ENCODE data around the gene SPACDR.
A peak's percentile ranks its signal among the peaks of the same experiment; 100 is the strongest.

The SPACDR gene

DNA sequence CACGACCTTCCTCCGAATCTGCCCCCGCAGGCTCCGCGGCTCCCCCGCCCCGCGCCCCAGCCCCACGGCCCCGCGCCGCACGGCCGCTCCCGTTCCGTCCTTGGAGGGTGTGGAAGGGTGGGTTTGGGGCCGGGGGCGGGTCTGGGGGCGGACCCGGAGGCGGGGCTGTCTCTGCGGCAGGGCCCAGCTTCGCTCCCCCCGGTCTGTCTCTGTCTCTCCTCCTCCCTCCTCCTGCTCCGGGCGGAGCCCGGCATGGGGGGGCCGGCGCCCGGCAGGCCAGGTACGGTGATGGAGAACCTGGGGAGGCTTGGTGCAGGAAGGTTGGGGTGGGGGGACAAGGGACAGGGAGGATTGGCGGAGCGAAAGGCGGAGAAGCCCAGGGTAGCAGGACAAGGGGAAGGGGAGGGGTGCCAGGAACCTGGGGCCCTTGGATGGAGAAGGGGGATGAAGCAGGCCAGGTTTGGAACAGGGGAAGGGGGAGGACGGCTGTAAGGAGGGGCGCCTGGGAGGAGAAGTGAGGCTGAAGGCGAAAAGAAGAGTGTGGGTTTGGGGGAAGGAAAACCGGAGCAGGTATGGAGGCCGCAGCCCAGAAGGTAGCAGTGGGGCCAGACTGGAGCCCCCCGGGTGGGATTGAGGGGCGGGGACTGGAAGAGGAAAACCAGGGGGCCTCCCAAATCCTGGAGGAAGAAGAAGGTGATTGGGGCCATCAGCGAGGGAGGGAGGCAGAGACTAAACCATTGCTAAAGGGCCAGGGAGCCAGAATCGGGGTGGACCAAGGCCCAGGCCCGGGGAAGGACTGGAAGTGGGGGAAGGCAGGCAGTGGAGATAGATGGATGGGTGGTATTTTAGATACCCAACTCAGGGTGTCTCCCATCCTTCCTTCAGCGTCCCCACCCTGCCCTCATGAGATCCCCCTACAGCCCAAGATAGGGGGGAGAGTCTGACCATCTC lies 19.9 kb upstream of the SPACDR start, which contains the start of gene NYAP1:
Gene NYAP1 (plus strand): TSS at position 206 of the 951 bp plus-strand sequence. CDS start 1,385 bp downstream, outside the sequence.
- no peak for DNase-seq

GRCh38 chr7:100483090-100483721 lies 19.1 kb upstream of the SPACDR start:
- DNase-seq: peak; percentile 31

DNA sequence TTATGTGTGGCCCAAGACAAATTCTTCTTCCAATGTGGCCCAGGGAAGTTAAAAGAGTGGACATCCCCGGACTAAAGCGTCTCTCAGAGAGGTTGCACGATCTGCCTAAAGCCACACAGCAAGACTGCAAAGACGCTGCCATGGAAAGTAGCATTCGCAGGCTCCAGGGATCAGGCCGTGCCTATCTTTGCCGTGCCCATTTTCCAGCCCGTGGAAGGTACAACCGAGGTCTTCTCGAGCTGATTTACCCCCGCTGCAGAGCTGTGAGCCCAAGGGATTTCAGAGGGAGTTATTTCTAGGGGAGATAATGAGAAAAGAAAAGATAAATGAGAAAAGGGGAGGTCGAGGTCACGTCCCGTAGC lies 18.6 kb upstream of the SPACDR start:
- no peak for DNase-seq

DNA sequence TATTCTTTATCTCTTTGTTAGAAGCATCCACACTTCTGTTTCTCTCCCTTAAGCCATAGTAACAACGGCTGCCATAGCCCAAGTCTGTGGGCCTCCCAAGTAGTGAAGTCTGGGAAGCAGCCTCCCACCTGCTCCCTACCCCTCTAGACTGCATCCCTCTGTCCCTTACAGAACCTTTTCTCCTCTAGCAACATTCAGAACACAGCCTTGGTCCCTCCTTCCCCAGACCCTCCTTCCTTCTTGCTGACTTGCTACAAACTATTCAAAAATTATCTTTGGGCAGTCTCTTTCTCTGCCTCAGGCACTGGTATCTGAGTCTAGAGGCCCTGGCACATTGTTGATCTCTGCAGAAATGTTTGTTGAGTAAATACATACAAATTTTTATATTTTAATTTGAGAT lies 17.4 kb upstream of the SPACDR start:
- no peak for DNase-seq

- peak; percentile 89 for DNase-seq
Observed at GRCh38 chr7:100478958-100479660, 15.0 kb upstream of the SPACDR start, which contains the start of gene TSC22D4. Gene TSC22D4 (minus strand): TSS chr7:100479214. CDS start chr7:100478038, 1,176 bp downstream.

- no peak for DNase-seq
Observed at GRCh38 chr7:100477871-100478267, 13.8 kb upstream of the SPACDR start.

- DNase-seq: peak; percentile 22
Observed at GRCh38 chr7:100476903-100477870, 13.1 kb upstream of the SPACDR start.

- no peak for DNase-seq
Observed at GRCh38 chr7:100476101-100476780, 12.2 kb upstream of the SPACDR start.

DNA sequence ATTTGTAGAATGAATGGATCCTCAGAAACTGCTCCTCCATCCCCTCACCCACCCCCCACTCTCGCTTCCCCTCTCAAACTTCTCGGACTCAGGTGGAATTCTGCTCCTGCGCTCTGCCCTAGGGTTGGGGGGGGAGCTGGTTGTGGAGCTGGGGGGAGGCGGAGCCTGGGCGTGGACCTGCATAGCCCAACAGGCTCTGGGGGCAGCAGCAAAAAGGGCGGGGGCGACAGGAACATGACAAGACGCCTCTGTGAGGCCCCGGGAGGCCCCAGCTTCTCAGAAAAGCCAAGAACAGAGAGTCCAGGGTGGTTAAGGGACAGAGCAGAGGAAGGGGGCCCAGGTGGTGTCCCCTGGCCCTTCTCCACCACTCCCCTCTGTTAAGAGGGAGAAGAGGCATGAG lies 11.5 kb upstream of the SPACDR start:
- no peak for DNase-seq

- no peak for DNase-seq
Observed at GRCh38 chr7:100472854-100473499, 8.9 kb upstream of the SPACDR start.

DNA sequence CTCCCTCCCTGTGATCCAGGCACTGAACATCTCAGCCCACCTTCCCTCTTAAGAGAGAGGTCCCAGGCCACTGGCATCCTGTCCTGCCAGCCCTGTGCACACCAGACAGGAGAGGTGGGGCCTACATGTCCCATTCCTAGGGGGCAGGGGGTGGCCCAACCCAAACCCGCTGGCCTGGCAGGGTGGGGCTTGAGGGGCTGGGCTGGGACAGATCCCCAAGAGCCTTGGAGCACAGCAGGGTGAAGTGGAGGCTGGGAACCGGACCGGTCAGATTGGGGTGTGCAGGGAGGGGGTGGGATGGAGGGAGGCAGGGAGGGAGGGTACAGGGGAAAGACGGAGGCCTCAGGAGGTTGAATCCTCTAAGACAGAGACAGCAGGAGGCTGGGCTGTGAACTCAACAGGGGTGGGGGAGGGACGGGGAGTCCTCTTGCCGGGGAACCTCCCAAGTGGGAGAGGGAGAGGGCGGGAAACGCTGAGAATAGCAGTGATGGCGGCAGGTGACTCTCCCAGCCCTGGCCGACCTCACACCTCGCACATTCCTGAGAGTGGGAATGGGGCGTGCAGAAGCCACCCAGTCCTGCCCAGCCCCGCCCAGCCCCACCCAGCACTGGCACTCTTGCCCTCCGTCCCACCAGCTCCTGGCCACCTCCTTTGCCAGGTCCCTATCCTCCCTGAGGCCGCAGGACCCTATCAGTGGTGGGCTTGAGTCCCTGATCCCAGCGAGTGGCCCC lies 8.2 kb upstream of the SPACDR start:
- DNase-seq: no peak

GRCh38 chr7:100471021-100471420 lies 7.0 kb upstream of the SPACDR start:
- no peak for DNase-seq

- DNase-seq: peak; percentile 68
Observed at GRCh38 chr7:100469227-100470044, 5.4 kb upstream of the SPACDR start.

DNA sequence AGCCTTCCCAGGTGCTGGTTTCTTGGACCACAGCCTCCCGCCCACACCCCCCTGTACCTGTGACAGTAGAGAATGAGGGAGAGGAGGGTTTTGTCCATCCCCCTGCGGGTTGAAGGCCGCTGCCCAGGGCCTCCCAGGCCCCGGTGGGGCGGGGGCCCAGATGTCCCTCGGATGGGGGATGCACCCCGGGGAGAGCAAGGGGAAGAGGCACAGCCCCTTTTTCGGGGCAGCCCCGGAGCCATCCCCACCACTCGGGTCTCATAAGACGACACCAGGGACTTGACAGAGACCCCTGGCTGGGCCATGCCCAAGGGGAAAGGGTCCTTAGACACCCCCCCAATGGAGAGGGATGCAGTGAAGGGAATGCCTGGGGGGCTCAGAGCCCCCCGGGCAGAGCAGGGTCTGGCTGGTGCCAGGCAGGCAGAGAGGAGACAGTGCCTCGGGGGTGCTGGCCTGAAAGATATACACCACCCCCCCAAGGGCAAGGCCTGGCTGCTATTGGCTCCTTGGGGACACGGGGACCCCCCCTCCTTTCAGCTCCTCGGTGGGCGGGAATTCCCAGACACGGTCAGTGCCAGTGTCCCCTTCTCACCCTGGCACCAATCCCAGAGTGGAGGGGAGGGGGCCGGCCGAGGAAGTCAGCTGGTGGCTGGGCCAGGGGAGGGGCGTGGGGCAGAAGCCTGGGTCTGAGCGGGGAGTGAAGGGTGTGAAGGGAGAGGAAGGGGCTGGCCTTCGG lies 3.7 kb upstream of the SPACDR start:
- DNase-seq: no peak

DNA sequence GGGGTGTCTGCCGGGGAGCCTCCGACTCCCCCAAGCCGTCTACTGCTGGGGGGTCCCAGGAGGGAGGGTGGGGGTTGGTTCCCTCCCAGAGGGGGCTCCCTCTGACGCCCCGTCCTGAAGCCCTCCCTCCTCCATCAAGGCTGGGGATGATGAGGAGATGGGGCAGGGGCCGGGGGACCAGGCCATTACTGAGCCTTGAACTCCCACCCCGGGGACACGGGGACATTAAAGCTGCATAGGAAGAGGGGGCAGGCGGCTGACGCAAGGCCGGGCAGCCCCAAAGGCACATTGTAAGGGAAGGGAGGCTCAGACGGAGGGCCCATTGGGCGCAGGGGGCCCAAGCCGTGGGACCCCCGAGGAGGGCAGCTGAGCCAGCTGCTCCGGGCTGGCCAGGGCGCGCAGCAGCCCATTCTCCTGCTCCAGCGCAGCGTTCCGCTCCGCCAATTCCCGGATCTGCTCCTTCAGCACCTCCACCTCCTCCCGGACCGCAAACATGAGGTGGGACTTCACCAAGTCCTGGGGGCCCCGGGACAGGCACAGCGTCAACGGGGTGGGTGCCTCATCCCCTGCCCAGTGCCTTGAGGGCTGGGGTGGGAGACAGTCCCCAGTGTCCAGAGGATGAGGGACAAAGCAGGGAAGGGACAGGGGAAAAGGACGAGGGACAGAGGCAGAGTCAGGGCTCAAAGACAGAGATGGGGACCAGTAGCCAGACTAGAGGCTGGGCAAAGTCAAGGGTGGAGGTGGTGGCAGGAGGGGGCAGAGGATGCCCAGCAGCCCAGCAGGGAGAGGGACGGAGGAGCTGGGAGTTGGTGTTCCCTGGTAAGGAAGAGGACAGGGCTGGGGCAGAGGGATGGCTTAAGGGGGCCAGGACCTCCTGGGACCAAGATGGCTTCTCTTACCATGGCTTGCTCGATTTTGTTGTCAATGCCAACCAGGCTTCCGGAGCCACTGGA lies 2.9 kb upstream of the SPACDR start:
- DNase-seq: no peak

DNA sequence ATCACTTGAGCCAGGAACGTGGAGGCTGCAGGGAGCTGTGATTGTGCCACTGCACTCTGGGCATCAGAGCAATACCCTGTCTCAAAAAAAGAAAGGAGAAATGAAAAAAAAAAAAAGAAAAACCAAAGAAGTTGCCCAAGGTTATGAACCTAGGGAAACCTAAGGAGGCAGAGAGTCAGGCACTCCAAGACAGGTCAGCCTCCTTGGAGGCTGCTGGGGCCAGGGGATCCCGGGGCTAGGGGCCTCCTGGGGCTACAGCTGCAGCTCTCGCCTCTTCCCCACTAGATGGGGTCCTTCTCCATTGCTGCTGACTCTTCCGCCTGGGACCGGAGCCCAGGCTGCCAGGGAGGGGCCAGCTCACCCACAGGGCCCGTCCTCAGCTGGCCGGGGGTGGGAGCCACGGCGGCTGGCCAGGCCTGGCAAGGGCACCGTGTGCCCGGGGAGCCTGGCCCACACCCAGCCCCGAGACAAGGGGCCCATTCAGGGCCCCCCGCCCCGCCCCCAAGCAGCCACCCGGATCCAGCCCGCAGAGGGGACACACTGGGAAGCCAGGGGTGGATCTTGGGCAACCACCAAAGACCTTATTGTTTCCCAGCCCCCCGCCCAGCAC lies 1.7 kb upstream of the SPACDR start:
- no peak for DNase-seq

GRCh38 chr7:100465299-100465698 lies 1.2 kb upstream of the SPACDR start:
- DNase-seq: no peak

Data from NK-92 treated with Interleukin-12 subunit alpha and Interleukin-12 subunit beta, amount 100 ng/mL, for 24 hours (cell line).